Mucosa of descending colon (tissue), 3 donors: ENCODE results near the gene COPB1. TPM values are rescaled to one million over a fixed set of nuclear protein-coding genes. Genes with fewer than 3 reads are reported as not detected.

ENCODE experiments used
- ATAC-seq: fragments of 200-7000 bp; cut with Tn5 transposase; one replicate; pipeline ENCODE4 v1.9.1; 2020; ENCODE audit warnings: mild to moderate bottlenecking, moderate library complexity
- DNase-seq, 3 donors: peaks; one replicate each; pipeline ENCODE4 v3.0.0-alpha.2; 2020
- H3K36me3 ChIP-seq: fragments of 200-600 bp; one replicate; pipeline ENCODE4 v1.8.0; 2021; ENCODE audit warnings: low read depth, mild to moderate bottlenecking
- H3K4me1 ChIP-seq: fragments of 200-600 bp; one replicate; pipeline ENCODE4 v1.8.0; 2021; ENCODE audit warnings: low read depth, mild to moderate bottlenecking
- H3K4me3 ChIP-seq: fragments of 200-600 bp; one replicate; pipeline ENCODE4 v1.8.0; 2021; ENCODE audit warnings: mild to moderate bottlenecking
- H3K9me3 ChIP-seq: fragments of 200-600 bp; one replicate; pipeline ENCODE4 v1.8.0; 2021; ENCODE audit warnings: mild to moderate bottlenecking
- intact Hi-C, 2 donors: fragments of 100-400 bp; cut with DNase I in 1 of 2; cut with micrococcal nuclease in 1 of 2; formaldehyde crosslinking; loops; one replicate each; pipeline versions ENCODE4 v1.11.0 to v1.11.1; 2022; cut with DNase I, micrococcal nuclease
- total RNA-seq, 3 donors: library from RNA; stranded (reverse); fragmentation: NEBNext Ultra II Directional in 2 of 3; extraction: Animal tissue kit (Norgen Biotek cat#: 25700) in 2 of 3; gene quantifications; one replicate each; pipeline versions ENCODE4 v1.2.1 to v1.2.4, GENCODE V29; 2021 to 2023
- TF ChIP-seq, protein P1 (sequence below): fragments of 200-600 bp; IDR thresholded peaks from one replicate; pipeline ENCODE4 v1.8.0; 2022; ENCODE audit warnings: antibody characterized with exemption, mild to moderate bottlenecking
- donor health status: DM: no; HTN: no; CAD: no; lungs with moderate emphysema.
- donor health status: DM: no; HTN: no; CAD: no.
- donor health status: DM: no; HTN: yes; CAD: no.

The COPB1 gene
- total RNA-seq, 3 donors from 2014 or later, result 71.6 to 82.1 (median 76.3) TPM

DNA sequence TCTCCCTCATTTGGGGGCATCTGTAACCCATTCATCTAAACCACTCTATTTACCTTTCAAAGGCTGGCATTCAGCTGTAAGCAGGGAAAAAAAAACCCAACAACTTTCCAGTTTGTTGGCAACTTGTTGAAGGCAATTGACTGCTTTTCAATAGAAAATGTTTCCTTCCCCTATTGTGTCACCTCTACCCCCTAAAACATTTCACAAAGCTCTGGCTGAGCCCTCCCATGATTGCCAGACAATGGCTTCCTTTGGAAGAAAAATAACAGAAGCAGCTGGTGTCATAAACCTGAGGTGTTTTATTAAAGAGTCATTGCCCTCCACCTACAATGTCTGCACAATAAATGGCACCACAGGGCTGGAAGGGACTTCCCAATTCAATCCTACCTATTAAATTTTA, 42.7 kb upstream of the COPB1 start:
- DNase-seq (peak in 1 of 3 donors; percentile 15), ATAC-seq (peak; percentile 86)
- Histone ChIP-seq H3K4me3 (no peak overlapping the region), H3K4me1 (peaks cover 26% of the 10 kb centered on the region), H3K9me3 (no peaks in the 10 kb centered on the region), H3K36me3 (no peaks in the 10 kb centered on the region)
- TF ChIP-seq, protein P1, sequence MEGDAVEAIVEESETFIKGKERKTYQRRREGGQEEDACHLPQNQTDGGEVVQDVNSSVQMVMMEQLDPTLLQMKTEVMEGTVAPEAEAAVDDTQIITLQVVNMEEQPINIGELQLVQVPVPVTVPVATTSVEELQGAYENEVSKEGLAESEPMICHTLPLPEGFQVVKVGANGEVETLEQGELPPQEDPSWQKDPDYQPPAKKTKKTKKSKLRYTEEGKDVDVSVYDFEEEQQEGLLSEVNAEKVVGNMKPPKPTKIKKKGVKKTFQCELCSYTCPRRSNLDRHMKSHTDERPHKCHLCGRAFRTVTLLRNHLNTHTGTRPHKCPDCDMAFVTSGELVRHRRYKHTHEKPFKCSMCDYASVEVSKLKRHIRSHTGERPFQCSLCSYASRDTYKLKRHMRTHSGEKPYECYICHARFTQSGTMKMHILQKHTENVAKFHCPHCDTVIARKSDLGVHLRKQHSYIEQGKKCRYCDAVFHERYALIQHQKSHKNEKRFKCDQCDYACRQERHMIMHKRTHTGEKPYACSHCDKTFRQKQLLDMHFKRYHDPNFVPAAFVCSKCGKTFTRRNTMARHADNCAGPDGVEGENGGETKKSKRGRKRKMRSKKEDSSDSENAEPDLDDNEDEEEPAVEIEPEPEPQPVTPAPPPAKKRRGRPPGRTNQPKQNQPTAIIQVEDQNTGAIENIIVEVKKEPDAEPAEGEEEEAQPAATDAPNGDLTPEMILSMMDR, result no peak
- intact Hi-C loops, result loop anchor here (5.0 to 10.0 kb wide), 2 partner anchors 102 to 105 kb away; partner anchors contain the start of gene PDE3B (in 1 of the 2)

DNA sequence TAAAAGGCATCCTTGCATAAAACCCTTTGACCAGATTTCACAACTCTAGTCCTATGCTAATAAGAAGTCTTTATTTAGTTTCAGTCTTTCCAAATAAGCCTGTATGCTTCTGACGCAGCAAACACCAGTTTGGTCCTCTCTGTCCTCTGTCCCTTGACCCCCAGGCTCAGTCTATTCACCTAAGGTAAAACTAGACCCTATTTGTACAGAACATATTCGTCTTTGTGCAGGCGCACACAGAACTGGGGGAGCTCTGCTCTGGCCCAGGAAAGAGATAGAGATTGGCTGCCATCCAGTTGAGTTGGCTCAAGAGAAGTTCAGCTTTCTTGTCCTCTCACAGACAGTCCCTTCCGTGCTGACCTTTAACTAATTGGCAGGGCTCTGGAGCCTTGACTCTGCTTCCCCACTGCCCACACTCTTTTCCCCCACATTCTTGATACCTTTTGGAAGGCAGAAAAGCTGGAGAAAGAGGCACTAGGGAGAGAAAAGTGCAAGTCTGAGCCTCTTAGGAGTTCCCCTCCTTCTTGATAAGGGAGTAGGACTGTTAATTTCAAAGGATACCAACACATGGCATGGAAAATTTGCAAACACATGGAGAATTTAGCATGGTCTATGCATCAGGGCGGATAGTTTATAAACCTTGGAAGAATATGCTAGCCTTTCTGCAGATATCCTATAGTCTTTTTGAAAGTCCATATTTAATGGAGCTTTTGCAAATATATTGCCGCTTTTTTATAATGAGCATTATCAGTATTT, 41.8 kb upstream of the COPB1 start:
- no peak overlapping the region for H3K4me3 ChIP-seq
- intact Hi-C loops, result loop anchor here (5.0 to 10.0 kb wide), 2 partner anchors 103 to 106 kb away; partner anchors contain the start of gene PDE3B (in 1 of the 2)
- no peak for ATAC-seq
- DNase-seq, result peak in 2 of 3 donors; percentile 21 to 23
- peaks cover 26% of the 10 kb centered on the region for H3K4me1 ChIP-seq
- TF ChIP-seq, protein P1, result no peak
- no peaks in the 10 kb centered on the region for H3K36me3 ChIP-seq
- H3K9me3 ChIP-seq, result no peaks in the 10 kb centered on the region

DNA sequence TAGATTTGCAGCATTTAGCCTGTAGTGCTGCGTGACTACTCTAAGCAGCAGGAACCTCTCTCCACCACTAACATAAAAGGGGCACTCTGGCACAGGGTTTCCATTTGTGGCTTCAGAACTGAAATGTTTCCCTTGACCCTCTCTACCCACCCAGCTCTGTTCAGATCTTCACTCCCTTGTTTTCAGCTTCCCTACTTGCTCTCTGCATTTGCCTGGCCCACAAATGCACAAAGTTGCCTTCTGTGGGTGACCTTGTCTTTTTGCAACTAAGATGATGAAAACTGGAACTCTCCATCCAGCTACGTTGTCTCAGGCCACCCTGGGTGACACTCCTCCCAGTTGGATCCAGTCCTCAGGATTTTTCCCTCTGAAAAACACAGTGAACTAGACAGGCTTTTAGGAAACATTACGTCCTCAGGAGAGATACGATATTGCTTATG, 40.4 kb upstream of the COPB1 start:
- ATAC-seq (no peak), DNase-seq (no peak)
- Histone ChIP-seq H3K4me1 (peaks cover 26% of the 10 kb centered on the region), H3K36me3 (no peaks in the 10 kb centered on the region), H3K4me3 (no peak overlapping the region), H3K9me3 (no peaks in the 10 kb centered on the region)
- TF ChIP-seq, protein P1, result no peak
- intact Hi-C loops, result loop anchor here (5.0 to 10.0 kb wide), 3 partner anchors 105 to 362 kb away; partner anchors contain the start of gene PDE3B (in 1 of the 2)

DNA sequence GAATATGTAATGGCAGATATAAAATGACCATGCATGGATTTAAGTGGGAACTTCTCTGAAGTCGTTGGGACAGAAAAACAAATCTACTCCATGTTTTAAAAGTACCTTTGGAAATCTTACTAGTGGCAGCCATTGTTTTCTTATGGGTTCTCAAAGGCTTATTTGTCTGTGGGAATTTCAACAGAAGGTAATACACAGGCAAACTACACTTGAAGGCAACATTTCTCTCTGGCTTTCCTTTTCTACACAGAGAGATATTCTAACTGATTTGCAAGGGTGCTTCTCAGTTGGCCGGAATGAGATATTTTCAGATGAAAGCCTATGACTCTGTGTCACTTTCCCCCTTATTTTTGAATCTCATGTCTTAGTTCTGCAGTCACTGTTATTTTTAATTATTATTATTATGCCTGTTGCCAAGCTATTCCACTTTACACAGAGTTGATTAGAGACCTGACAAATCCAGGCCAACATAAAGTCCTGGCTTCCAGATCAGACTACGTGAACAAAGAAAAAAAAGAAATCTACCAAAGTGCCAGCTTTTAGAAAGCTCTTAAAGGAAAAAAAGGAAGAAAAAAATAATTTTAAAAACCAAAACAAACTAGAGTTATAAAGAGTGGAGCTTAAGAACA, 39.4 kb upstream of the COPB1 start:
- intact Hi-C loops, result loop anchor here in 1 of 2 donors (5.0 kb wide), 1 partner anchor 363 kb away; no protein-coding TSS in a partner anchor
- TF ChIP-seq, protein P1, result no peak
- H3K4me1 ChIP-seq, result peaks cover 16% of the 10 kb centered on the region

DNA sequence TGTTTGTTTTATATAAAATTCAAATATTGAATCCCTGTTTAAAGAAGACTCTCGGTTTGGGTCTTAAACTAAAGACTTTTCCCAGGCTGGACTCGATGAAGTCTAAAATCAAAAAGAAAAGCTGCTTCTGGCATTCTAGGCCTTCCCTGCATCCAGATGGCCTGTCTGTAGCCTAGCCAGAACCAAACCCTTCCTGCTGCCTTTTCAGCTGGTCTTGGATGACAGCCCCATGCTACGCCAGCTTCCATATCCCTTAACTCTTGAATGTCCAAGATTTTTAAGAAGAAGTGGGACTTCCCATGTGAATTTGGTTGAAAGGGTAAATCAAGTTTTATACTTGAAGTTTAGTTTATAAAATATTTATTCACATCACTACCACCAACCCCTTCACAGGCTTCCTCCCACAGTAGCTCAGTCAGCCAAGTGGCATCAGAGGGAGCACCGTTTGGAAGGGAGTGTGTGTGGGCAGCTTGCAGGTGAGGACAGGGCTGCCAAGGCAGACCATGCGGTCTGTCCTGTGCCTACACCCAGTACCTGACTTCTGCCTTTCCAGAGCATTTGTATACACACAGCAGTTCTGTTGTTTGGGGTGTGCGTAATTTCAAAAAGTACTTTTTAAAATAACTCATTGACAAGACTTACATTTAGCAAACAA, 38.8 kb upstream of the COPB1 start:
- no peak for DNase-seq
- no peaks in the 10 kb centered on the region for H3K36me3 ChIP-seq
- H3K4me3 ChIP-seq, result no peak overlapping the region
- no peak for ATAC-seq
- peaks cover 15% of the 10 kb centered on the region for H3K4me1 ChIP-seq
- intact Hi-C loops, result loop anchor here in 1 of 2 donors (5.0 kb wide), 1 partner anchor 364 kb away; no protein-coding TSS in a partner anchor
- TF ChIP-seq, protein P1, result no peak
- no peaks in the 10 kb centered on the region for H3K9me3 ChIP-seq

More for the DNA sequence above, 39.4 kb upstream of the COPB1 start:
- no peaks in the 10 kb centered on the region for H3K36me3 ChIP-seq
- ATAC-seq (no peak), DNase-seq (no peak)
- H3K9me3 ChIP-seq, result no peaks in the 10 kb centered on the region
- no peak overlapping the region for H3K4me3 ChIP-seq
